HG03108 (cell line): ENCODE results near the gene IFI44L.

ENCODE experiments used
- ATAC-seq: cut with Tn5 transposase; IDR thresholded peaks from one replicate; pipeline ENCODE4 v1.9.1; 2021; ENCODE audit warnings: moderate library complexity; ENCODE audit not compliant: unreplicated experiment

The IFI44L gene

GRCh38 chr1:78619803-78620579 lies at the start of gene IFI44L:
Gene IFI44L (plus strand): TSS chr1:78620448. CDS start chr1:78627916, 7,468 bp downstream.
- peak; percentile 39 for ATAC-seq

GRCh38 chr1:78570539-78570938 lies 49.7 kb upstream of the IFI44L start:
- no peak for ATAC-seq

GRCh38 chr1:78577257-78578100 lies 42.8 kb upstream of the IFI44L start:
- ATAC-seq = no peak

- ATAC-seq = no peak
These were observed 33.7 kb upstream of the IFI44L start for GRCh38 chr1:78586572-78586971.

GRCh38 chr1:78587211-78587610 lies 33.0 kb upstream of the IFI44L start:
- no peak for ATAC-seq

GRCh38 chr1:78591971-78592370 lies 28.3 kb upstream of the IFI44L start:
- ATAC-seq = no peak

- no peak for ATAC-seq
These were observed 21.0 kb upstream of the IFI44L start for GRCh38 chr1:78599294-78599693.

- no peak for ATAC-seq
These were observed 19.2 kb upstream of the IFI44L start for GRCh38 chr1:78601068-78601467.

- ATAC-seq = no peak
These were observed 17.0 kb upstream of the IFI44L start for GRCh38 chr1:78603206-78603605.

- no peak for ATAC-seq
These were observed 15.6 kb upstream of the IFI44L start for GRCh38 chr1:78604643-78605042.

GRCh38 chr1:78606274-78606673 lies 14.0 kb upstream of the IFI44L start:
- no peak for ATAC-seq

GRCh38 chr1:78607334-78607927 lies 12.8 kb upstream of the IFI44L start:
- ATAC-seq = no peak

GRCh38 chr1:78607944-78608343 lies 12.3 kb upstream of the IFI44L start:
- ATAC-seq = no peak

- peak; percentile 40 for ATAC-seq
These were observed 2.6 kb upstream of the IFI44L start for GRCh38 chr1:78617615-78618026.

- no peak for ATAC-seq
These were observed 1.2 kb upstream of the IFI44L start for GRCh38 chr1:78619032-78619431.

GRCh38 chr1:78619446-78619802 lies 824 bp upstream of the IFI44L start:
- ATAC-seq = no peak

GRCh38 chr1:78620666-78621065 lies 418 bp downstream of the IFI44L start:
- ATAC-seq = no peak

- no peak for ATAC-seq
These were observed 2.3 kb downstream of the IFI44L start for GRCh38 chr1:78622548-78622947.

GRCh38 chr1:78624035-78624434 lies 3.8 kb downstream of the IFI44L start:
- no peak for ATAC-seq

- ATAC-seq = no peak
These were observed 7.1 kb downstream of the IFI44L start for GRCh38 chr1:78627321-78627720.

- ATAC-seq = no peak
These were observed 10.4 kb downstream of the IFI44L start for GRCh38 chr1:78630600-78630999.

- no peak for ATAC-seq
These were observed 13.0 kb downstream of the IFI44L start for GRCh38 chr1:78633209-78633608.
